22Rv1 (cell line): Measurements from ENCODE around the gene DNER.

Source experiments
- H3K27ac ChIP-seq: fragments of 450-650 bp; 2 replicates; pipeline ENCODE4 v1.5.1; 2017
- CTCF ChIP-seq: fragments of 450-650 bp; IDR thresholded peaks from 2 replicates; pipeline ENCODE4 v1.5.1; 2017; ENCODE audit warnings: mild to moderate bottlenecking
- ZFX ChIP-seq: fragments of 450-650 bp; IDR thresholded peaks from 2 replicates; pipeline ENCODE4 v1.6.1; 2017; ENCODE audit warnings: antibody characterized with exemption, borderline replicate concordance

The DNER gene

GRCh38 chr2:229419158-229419557 is 295.2 kb downstream of the DNER start:
- H3K27ac ChIP-seq, result no peak overlapping the region
- TF ChIP-seq CTCF, result no peak
- TF ChIP-seq ZFX, result no peak

GRCh38 chr2:229417916-229418315 is 296.4 kb downstream of the DNER start:
- no peak for TF ChIP-seq CTCF
- no peak overlapping the region for H3K27ac ChIP-seq

- no peak overlapping the region for H3K27ac ChIP-seq
- TF ChIP-seq ZFX (no peak), CTCF (no peak)
These were observed 297.2 kb downstream of the DNER start for GRCh38 chr2:229417176-229417575.

- TF ChIP-seq CTCF, result no peak
- TF ChIP-seq ZFX, result no peak
- H3K27ac ChIP-seq, result no peak overlapping the region
These were observed 298.1 kb downstream of the DNER start for GRCh38 chr2:229416116-229416694.

GRCh38 chr2:229414631-229415030 is 299.7 kb downstream of the DNER start:
- TF ChIP-seq ZFX (no peak), CTCF (no peak)

GRCh38 chr2:229412686-229413085 is 301.7 kb downstream of the DNER start:
- H3K27ac ChIP-seq, result no peak overlapping the region
- TF ChIP-seq ZFX (no peak), CTCF (no peak)

More at GRCh38 chr2:229414631-229415030, 299.7 kb downstream of the DNER start:
- H3K27ac ChIP-seq, result no peak overlapping the region

- H3K27ac ChIP-seq, result no peak overlapping the region
- no peak for TF ChIP-seq CTCF
- no peak for TF ChIP-seq ZFX
These were observed 303.4 kb downstream of the DNER start for GRCh38 chr2:229410946-229411345.
